Omental fat pad (tissue), 4 donors: ENCODE results near the gene MYO18A. TPM values are rescaled to one million over a fixed set of nuclear protein-coding genes. Genes with fewer than 3 reads are reported as not detected.

Experiments used
- ATAC-seq: fragments of 150-250 bp; one replicate; pipeline ENCODE4 v1.9.1; 2016; ENCODE audit warnings: mild to moderate bottlenecking, moderate library complexity; ENCODE audit not compliant: low FRiP score
- DNase-seq: peaks from one replicate; pipeline ENCODE4 v3.0.0-alpha.2; 2019; ENCODE audit warnings: low spot score
- total RNA-seq, 4 donors: library from RNA; depleted of rRNA; stranded (reverse); fragments of >200 nt; gene quantifications; one replicate each; pipeline ENCODE4 v1.1.0, GENCODE V29; 2016
- TF ChIP-seq, protein P1 (sequence below), 3 donors: fragments of 450-650 bp; IDR thresholded peaks; one replicate each; pipeline ENCODE4 v1.5.1; 2016 to 2017; ENCODE audit warnings: antibody characterized with exemption in 3 of 3, mild to moderate bottlenecking in 3 of 3, moderate library complexity in 2 of 3

The MYO18A gene
- total RNA-seq, 4 donors from 2014 or later: 33.1 to 99.0 (median 50.6) TPM

DNA sequence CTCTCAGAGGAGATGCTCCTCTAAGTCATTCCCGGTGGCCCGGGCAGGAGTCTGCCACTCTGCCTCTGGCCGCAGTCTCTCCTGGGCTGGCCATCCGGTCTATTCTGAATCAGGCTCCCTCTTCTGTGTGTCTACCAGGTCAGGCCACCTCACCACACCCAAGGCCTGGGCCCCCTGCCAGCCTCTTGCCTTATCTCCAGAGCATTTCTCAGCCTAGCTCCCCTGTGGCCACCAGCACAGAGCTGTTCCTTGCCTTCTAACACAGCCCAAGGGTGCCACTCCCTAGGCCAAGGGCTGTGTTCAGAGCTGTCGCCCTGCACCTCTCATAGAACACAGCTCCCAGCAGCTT, 55.3 kb downstream of the MYO18A start:
- DNase-seq (no peak), ATAC-seq (peak; percentile 2)
- TF ChIP-seq, protein P1, sequence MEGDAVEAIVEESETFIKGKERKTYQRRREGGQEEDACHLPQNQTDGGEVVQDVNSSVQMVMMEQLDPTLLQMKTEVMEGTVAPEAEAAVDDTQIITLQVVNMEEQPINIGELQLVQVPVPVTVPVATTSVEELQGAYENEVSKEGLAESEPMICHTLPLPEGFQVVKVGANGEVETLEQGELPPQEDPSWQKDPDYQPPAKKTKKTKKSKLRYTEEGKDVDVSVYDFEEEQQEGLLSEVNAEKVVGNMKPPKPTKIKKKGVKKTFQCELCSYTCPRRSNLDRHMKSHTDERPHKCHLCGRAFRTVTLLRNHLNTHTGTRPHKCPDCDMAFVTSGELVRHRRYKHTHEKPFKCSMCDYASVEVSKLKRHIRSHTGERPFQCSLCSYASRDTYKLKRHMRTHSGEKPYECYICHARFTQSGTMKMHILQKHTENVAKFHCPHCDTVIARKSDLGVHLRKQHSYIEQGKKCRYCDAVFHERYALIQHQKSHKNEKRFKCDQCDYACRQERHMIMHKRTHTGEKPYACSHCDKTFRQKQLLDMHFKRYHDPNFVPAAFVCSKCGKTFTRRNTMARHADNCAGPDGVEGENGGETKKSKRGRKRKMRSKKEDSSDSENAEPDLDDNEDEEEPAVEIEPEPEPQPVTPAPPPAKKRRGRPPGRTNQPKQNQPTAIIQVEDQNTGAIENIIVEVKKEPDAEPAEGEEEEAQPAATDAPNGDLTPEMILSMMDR (IDR thresholded peaks at IDR 0.05): no peak

DNA sequence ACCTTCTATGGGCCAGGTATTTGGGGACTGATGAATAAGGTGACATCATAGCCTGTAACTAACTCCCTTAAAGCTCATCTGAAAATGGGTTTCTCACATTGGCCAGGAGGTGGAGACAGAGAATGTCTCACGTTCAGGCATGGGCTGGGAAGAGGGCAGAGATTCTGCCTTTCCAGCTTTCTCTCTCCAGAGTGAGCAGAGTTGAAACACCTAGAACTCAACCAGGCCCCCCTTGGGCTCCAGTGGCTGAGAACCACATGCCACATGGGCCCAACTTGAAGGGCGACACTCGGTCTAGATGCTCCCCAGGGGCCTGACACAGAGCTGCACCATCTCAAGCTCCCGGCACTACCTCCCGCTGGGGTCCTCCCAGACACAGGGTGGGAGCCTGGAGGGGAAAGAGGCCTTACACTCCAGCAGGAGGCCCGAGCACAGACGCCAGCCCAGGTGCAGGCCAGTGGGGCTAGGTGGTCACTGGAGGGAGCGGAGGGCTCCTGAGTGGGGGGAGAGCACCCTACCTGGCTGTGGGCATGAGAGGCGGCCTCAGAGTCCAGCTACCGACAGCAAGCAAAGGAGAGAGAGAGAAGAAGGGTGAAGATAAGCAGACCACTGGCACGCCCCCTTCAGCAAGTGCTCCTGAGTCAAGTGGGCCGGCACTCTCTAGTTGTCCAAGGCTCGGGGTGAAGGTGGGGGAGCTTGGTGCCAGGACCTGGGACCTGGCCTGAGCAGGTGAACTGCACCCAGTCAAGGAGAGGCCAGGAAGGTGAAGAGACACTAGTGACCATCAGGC, 55.9 kb downstream of the MYO18A start:
- TF ChIP-seq, protein P1 (IDR thresholded peaks at IDR 0.05): peak in 1 of 3 donors; percentile 21
- ATAC-seq (peak; percentile 62), DNase-seq (no peak)

DNA sequence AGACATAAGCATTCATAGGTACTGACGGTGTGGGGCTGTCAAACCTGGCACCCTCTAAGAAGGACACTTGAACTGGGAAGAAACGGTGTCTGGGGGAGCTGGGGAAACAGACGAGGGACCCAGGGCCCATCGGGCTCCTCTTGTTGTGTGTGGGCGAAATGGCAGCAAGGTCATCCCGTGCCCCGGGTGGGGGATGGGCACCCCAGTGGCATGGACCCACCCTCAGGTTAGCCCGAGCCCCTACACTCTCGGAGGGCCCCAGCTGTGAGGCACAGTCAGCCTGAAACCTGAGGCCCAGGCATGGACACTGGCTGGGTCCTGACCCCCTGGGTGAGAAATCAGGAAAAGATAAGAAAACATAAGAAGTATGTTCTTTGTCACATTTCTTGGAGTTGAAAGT, 57.1 kb downstream of the MYO18A start:
- TF ChIP-seq, protein P1 (IDR thresholded peaks at IDR 0.05): no peak
- no peak for ATAC-seq
- no peak for DNase-seq

DNA sequence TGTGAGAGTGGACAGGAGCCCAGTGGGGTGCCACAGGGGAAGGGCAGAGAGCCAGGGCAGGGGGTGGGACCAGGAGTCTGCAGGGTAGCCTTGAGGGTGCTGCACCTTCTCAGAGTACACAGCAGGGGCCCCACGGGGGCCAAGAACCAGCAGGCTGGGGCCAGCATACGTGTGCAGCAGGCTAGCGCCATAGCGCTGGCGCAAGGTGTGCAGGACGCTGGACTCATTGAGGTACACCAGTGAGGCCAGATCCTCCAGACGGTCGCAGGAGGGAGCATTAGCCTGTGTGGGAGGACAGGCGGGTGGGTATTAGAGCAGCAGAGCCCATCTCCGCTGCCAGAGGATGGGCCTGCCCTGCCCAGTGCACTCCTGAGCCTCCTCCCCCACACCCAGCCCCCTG, 58.8 kb downstream of the MYO18A start:
- ATAC-seq: no peak
- no peak for DNase-seq
- TF ChIP-seq, protein P1 (IDR thresholded peaks at IDR 0.05): no peak

DNA sequence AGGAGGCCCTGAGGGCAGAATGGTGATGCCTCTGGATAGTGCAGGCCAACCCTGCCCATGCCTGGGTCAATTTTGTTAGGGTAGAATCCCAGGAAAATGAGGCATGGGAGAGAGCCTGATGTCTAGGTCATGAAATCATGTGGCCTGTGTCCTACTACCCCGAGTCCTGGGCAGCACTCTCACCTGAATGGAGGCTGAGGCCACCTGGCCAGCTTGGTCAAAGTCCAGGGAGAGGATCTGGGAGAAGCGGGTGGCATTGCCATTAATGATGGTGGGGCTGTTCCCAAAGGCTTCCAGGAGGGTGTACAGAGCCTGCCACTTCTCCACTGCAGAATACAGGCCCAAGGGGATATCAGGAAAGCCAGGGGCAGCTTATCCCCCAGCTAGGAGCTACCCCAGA, 59.8 kb downstream of the MYO18A start:
- no peak for ATAC-seq
- TF ChIP-seq, protein P1 (IDR thresholded peaks at IDR 0.05): no peak

DNA sequence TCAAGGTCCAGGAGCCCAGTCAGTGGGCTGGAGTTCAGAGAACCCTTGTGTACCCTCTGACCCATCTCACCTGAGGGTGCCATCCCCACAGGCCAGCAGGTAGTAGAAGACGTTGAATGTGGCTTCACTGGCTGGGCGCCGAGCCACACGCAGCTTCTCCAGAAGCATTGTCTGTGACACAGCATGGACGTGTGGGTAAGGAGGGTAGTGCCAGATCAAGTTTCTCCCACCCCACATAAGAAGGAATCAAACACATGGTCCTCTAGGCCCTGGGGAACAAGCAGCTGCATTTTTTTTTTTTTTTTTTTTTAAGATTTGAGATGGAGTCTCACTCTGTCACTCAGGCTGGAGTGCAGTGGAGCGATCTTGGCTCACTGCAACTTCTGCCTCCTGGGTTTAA, 60.9 kb downstream of the MYO18A start:
- DNase-seq (no peak), ATAC-seq (no peak)
- TF ChIP-seq, protein P1 (IDR thresholded peaks at IDR 0.05): no peak

More for the DNA sequence above, 59.8 kb downstream of the MYO18A start:
- no peak for DNase-seq
